Endodermal cell (in vitro differentiated cells): ENCODE data around the gene SNX30. TPM values are rescaled to one million over a fixed set of nuclear protein-coding genes. Genes with fewer than 3 reads are reported as not detected.

Experiments used
- DNase-seq: peaks from one replicate; pipeline ENCODE4 v3.0.0-alpha.2; 2017
- H3K27ac ChIP-seq: 2 replicates; pipeline ENCODE4 v1.5.1; 2013; ENCODE audit warnings: mild to moderate bottlenecking, low read depth, low read length, moderate library complexity
- H3K27me3 ChIP-seq: 2 replicates; pipeline ENCODE4 v1.6.1; 2013; ENCODE audit warnings: mild to moderate bottlenecking, low read length, moderate library complexity; ENCODE audit not compliant: insufficient read depth, control insufficient read depth, poor library complexity, severe bottlenecking
- H3K36me3 ChIP-seq: 2 replicates; pipeline ENCODE4 v1.7.0; 2013; ENCODE audit warnings: mild to moderate bottlenecking, low read length, moderate library complexity; ENCODE audit not compliant: control insufficient read depth, insufficient read depth
- H3K4me1 ChIP-seq: one replicate; pipeline ENCODE4 v1.7.0; 2013; ENCODE audit warnings: low read length; ENCODE audit not compliant: control insufficient read depth, insufficient read depth
- H3K4me3 ChIP-seq: 2 replicates; pipeline ENCODE4 v1.5.1; 2013; ENCODE audit warnings: mild to moderate bottlenecking, low read length, moderate library complexity
- H3K9ac ChIP-seq: 2 replicates; pipeline ENCODE4 v1.6.1; 2013; ENCODE audit warnings: mild to moderate bottlenecking, low read length, moderate library complexity; ENCODE audit not compliant: poor library complexity, severe bottlenecking; ENCODE audit errors: extremely low read depth
- H3K9me3 ChIP-seq: 2 replicates; pipeline ENCODE4 v1.6.1; 2013; ENCODE audit warnings: mild to moderate bottlenecking, low read length, moderate library complexity; ENCODE audit not compliant: control insufficient read depth
- H3K27ac Mint-ChIP-seq: 2 replicates; pipeline ENCODE4 v1.8.0; 2020; ENCODE audit warnings: mixed read lengths
- H3K27me3 Mint-ChIP-seq: 2 replicates; pipeline ENCODE4 v1.8.0; 2021; ENCODE audit warnings: mild to moderate bottlenecking, mixed read lengths; ENCODE audit not compliant: insufficient read depth
- H3K36me3 Mint-ChIP-seq: 2 replicates; pipeline ENCODE4 v1.8.0; 2020; ENCODE audit warnings: low read depth, mixed read lengths
- H3K4me1 Mint-ChIP-seq: 2 replicates; pipeline ENCODE4 v1.8.0; 2020; ENCODE audit warnings: mixed read lengths
- H3K4me3 Mint-ChIP-seq: 2 replicates; pipeline ENCODE4 v1.8.0; 2020; ENCODE audit warnings: mild to moderate bottlenecking, moderate library complexity, mixed read lengths
- H3K9me3 Mint-ChIP-seq: 2 replicates; pipeline ENCODE4 v1.8.0; 2020; ENCODE audit warnings: mild to moderate bottlenecking, mixed read lengths
- CTCF ChIP-seq: fragments of 200-600 bp; sonication (generic); conservative IDR thresholded peaks from 2 replicates; pipeline ENCODE4 v1.5.0; 2021; ENCODE audit warnings: antibody characterized with exemption, mild to moderate bottlenecking
- WGBS, 2 experiments: methylation state at CpG; one replicate each; pipeline versions ENCODE4 v1.1.5 to v1.1.7; 2013; ENCODE audit warnings: missing lambda C conversion rate in 2 of 2, mixed read lengths in 1 of 2; ENCODE audit not compliant: insufficient coverage in 1 of 2, insufficient read length in 1 of 2; 5-methylcytosine and 5-hydroxymethylcytosine counted together
- total RNA-seq, 2 donors: library from RNA; stranded (reverse); fragmentation: NEBNext Ultra II Directional in 1 of 2; extraction: Animal tissue kit (Norgen Biotek cat#: 25700) in 1 of 2; gene quantifications; 2 replicates in 1 of 2; 3 replicates in 1 of 2; pipeline ENCODE4 v1.2.1, GENCODE V29; 2021

Gene SNX30
- total RNA-seq, 2 donors from 2014 or later: 11.8 to 14.8 TPM

GRCh38 chr9:112777914-112778313, 27.4 kb downstream of the SNX30 start:
- H3K4me3 ChIP-seq: no peak overlapping the region
- Mint-ChIP-seq H3K27ac (no peak overlapping the region), H3K36me3 (no peaks in the 10 kb centered on the region), H3K9me3 (no peaks in the 10 kb centered on the region), H3K4me1 (peaks cover 19% of the 10 kb centered on the region), H3K4me3 (no peak overlapping the region), H3K27me3 (no peaks in the 10 kb centered on the region)
- H3K9me3 ChIP-seq: no peaks in the 10 kb centered on the region
- no peaks in the 10 kb centered on the region for H3K27me3 ChIP-seq
- DNase-seq: no peak
- H3K27ac ChIP-seq: no peak overlapping the region
- no peaks in the 10 kb centered on the region for H3K36me3 ChIP-seq
- H3K9ac ChIP-seq: no peak overlapping the region
- no peak for TF ChIP-seq CTCF
- H3K4me1 ChIP-seq: peaks cover 8% of the 10 kb centered on the region

GRCh38 chr9:112780450-112781036, 30.0 kb downstream of the SNX30 start:
- Histone ChIP-seq H3K4me3 (no peak overlapping the region), H3K9me3 (no peaks in the 10 kb centered on the region), H3K36me3 (no peaks in the 10 kb centered on the region), H3K27me3 (no peaks in the 10 kb centered on the region), H3K4me1 (no peaks in the 10 kb centered on the region), H3K9ac (no peak overlapping the region), H3K27ac (no peak overlapping the region)
- peaks cover 13% of the 10 kb centered on the region for H3K4me1 Mint-ChIP-seq
- DNase-seq: no peak
- no peaks in the 10 kb centered on the region for H3K36me3 Mint-ChIP-seq
- 89 to 96% methylated on average over 5 to 6 of the region's 6 CpGs for WGBS, 2 experiments
- no peak for TF ChIP-seq CTCF
- no peak overlapping the region for H3K4me3 Mint-ChIP-seq
- no peak overlapping the region for H3K27ac Mint-ChIP-seq
- no peaks in the 10 kb centered on the region for H3K27me3 Mint-ChIP-seq
- H3K9me3 Mint-ChIP-seq: no peaks in the 10 kb centered on the region

GRCh38 chr9:112782218-112782617, 31.7 kb downstream of the SNX30 start:
- DNase-seq: no peak
- no peak overlapping the region for H3K27ac Mint-ChIP-seq
- Histone ChIP-seq H3K27ac (no peak overlapping the region), H3K9ac (no peak overlapping the region), H3K4me1 (no peaks in the 10 kb centered on the region), H3K4me3 (no peak overlapping the region), H3K36me3 (no peaks in the 10 kb centered on the region), H3K9me3 (no peaks in the 10 kb centered on the region), H3K27me3 (no peaks in the 10 kb centered on the region)
- TF ChIP-seq CTCF: no peak
- WGBS, 2 experiments: 94% methylated on average over 1 of the region's 1 CpG; no CpG with 5 or more reads in 1 of the 2 experiments
- no peak overlapping the region for H3K4me3 Mint-ChIP-seq
- H3K4me1 Mint-ChIP-seq: peaks cover 13% of the 10 kb centered on the region
- no peaks in the 10 kb centered on the region for H3K36me3 Mint-ChIP-seq
- H3K9me3 Mint-ChIP-seq: no peaks in the 10 kb centered on the region
- H3K27me3 Mint-ChIP-seq: no peaks in the 10 kb centered on the region
